NCI-H1694 treated with DMSO at 0.1 percent for 48 hours (cell line): Measurements from ENCODE around the gene PLSCR3.

ENCODE experiments used
- DNase-seq: peaks from one replicate; lab custom pipeline; 2025; lab: John Stamatoyannopoulos, UW

Gene PLSCR3

GRCh38 chr17:7405350-7406234, 11.3 kb upstream of the PLSCR3 start:
- peak; percentile 11 for DNase-seq

- DNase-seq, result no peak
Observed at GRCh38 chr17:7404737-7405349, 10.5 kb upstream of the PLSCR3 start.

- peak; percentile 97 for DNase-seq
Observed at GRCh38 chr17:7403977-7404736, 9.8 kb upstream of the PLSCR3 start, which contains the start of gene TMEM256. Gene TMEM256 (minus strand): TSS chr17:7404097. CDS start chr17:7404084, 13 bp downstream.

- DNase-seq, result peak; percentile 52
Observed at GRCh38 chr17:7403727-7403976, 9.3 kb upstream of the PLSCR3 start.

- DNase-seq, result no peak
Observed at GRCh38 chr17:7403043-7403726, 8.9 kb upstream of the PLSCR3 start.

GRCh38 chr17:7398612-7399011, 4.3 kb upstream of the PLSCR3 start:
- no peak for DNase-seq

- no peak for DNase-seq
Observed at GRCh38 chr17:7396147-7396546, 1.8 kb upstream of the PLSCR3 start.

GRCh38 chr17:7393613-7394451, 493 bp downstream of the PLSCR3 start:
- DNase-seq, result no peak

GRCh38 chr17:7392696-7393612, 1.4 kb downstream of the PLSCR3 start:
- DNase-seq, result no peak

- DNase-seq, result no peak
Observed at GRCh38 chr17:7391307-7391706, 3.0 kb downstream of the PLSCR3 start.

GRCh38 chr17:7389924-7390910, 4.1 kb downstream of the PLSCR3 start:
- DNase-seq, result no peak

GRCh38 chr17:7388856-7389255, 5.5 kb downstream of the PLSCR3 start:
- DNase-seq, result no peak

- no peak for DNase-seq
Observed at GRCh38 chr17:7384489-7385081, 9.7 kb downstream of the PLSCR3 start.

- no peak for DNase-seq
Observed at GRCh38 chr17:7383742-7384488, 10.4 kb downstream of the PLSCR3 start.

- no peak for DNase-seq
Observed at GRCh38 chr17:7383371-7383741, 11.0 kb downstream of the PLSCR3 start.

GRCh38 chr17:7382901-7383300, 11.4 kb downstream of the PLSCR3 start:
- DNase-seq, result no peak

- DNase-seq, result no peak
Observed at GRCh38 chr17:7380855-7381683, 13.3 kb downstream of the PLSCR3 start, which contains the start of gene TNK1. Gene TNK1 (plus strand): TSS chr17:7381089. CDS start chr17:7382927, 1,838 bp downstream.
